GM12873 (cell line): ENCODE data around the gene KLF16.

Source experiments
- CTCF ChIP-seq: IDR thresholded peaks from 2 replicates; pipeline ENCODE4 v1.5.1; 2012; ENCODE audit warnings: low read depth, mild to moderate bottlenecking, moderate library complexity, low read length, control low read depth; ENCODE audit not compliant: insufficient read depth; ENCODE audit errors: missing control alignments

Gene KLF16

DNA sequence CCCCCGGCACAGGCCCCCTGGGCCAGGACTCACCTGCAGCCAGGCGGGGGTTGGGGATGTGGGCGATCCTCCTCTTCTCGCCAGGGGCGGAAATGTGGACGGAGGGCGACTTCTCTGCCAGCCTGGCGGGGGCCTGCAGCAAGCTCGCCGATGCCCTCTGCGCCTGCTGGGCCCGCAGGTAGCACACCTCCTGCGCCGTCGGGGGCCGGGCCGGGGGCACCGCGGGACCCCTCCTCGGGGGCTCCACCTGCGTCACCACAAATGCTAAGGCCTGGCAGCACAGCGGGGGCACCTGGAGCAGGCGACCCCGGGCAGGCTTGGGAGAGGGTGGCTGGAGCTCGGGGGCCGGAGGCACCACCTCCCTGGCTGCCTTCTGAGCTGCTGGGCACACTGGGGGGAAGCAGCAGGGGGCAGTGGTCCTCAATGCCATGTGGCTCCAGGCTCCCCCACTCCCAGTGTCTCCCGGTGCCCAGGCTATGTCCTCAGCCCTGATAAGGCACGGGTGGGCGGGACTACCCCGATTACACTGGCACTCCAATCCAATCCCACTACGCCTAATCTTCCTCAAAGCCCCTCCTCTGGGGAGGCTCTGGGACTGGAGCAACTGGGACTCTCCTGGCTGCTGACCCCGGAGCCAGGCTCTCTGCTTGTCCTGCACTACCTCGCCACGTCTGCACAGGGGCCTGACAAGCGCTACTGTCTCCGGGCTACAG, 39.7 kb downstream of the KLF16 start:
- TF ChIP-seq CTCF: no peak

DNA sequence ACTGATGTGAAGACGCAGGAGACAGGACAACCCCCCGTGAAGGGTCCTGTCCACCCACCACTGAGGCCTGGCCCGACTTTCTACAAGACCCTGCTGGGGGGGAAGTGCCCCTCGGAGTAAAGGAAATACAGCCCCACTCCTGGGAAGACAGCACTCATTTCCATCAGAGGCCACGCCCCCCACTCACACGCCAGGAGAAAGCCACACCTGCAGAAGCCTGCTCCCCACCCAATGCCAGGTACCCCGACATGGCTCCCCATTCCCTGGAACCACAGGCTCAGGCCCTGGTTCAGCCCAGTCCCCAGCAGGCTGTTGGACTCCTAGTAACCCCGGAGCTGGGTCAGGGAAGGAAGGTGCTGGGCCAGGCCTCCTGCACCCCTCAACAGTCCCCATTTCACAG, 40.4 kb downstream of the KLF16 start:
- TF ChIP-seq CTCF: no peak

DNA sequence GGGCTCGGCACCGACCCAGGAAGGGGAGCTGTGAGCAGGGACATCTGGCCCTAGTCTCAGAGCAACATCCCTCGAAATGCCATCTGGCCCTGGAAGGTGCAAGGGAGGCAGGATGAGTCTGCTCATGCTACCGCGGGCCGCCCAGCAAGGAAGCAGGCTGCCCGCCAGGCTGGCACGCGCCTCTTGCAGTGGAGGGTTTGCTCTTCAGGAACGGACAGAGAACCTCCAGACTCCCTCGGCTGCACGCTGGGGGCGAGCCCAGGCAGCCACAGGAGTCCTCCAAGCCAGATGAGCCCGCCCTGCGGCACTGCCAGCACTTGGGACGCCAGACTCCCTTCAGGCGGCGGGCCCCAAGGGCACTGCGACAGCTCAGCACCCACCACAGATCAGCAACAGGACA, 41.2 kb downstream of the KLF16 start:
- TF ChIP-seq CTCF: no peak

- no peak for TF ChIP-seq CTCF
These were observed 43.8 kb downstream of the KLF16 start for GRCh38 chr19:1819341-1820255.

DNA sequence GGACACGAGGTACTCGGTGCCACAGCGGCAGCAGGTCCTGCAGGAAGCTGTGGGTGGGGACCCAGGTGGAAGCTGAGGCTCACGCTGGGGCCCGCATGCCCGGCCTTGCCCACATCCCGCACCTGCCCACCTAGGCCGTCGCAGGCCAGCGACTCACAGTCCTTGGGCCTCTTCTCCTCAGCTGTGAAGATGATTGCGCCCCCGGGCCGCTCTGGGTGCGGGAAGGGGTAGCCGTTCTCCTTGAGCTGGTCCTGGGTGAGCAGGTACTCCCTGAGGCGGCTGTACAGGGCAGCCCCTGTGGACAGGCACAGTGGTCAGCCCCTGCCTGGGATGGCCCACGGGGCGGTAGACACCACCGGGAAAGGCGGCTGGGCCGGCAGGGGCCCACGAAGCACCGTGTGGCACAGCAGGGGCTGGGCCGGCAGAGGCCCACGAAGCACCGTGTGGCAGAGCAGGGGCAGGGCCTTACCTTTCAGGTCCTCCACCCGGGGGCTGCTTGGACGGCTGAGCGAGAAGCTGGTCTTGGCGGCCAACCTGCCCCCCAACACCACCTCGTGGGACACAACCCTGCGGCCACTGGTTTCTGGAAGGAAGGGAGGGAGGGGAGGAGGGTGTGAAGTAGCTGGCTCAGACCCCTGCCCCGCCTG, 44.7 kb downstream of the KLF16 start:
- TF ChIP-seq CTCF: no peak

DNA sequence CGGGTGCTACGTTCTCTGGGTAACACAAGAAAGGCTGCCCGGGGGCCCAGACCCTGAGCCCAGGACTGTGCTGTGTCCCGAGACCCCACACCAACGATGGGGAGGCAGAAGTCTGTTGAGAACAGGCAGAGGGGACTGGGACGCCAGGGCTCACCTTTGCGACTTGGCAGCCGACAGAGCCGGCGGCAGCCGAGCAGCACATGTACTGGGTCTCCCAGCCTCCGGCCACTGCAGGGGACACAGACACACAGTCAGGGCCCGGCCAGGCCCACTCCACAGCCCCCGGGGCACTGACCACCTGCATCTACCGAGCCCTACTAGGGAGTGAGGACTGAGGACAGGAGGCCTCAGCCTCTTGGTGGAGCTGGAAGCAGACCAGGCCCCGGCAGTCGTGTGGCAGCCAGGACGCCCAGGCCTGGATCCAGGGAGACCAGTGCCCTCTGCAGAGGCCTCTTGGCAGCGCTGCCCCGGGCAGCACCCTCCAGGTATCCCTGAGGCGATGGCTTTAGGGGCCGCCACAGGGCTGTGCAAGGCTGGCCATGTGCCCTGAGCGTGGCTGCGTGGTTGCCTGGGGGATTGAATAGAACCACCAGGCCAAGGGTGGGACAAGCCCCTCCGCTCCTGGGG, 45.7 kb downstream of the KLF16 start:
- TF ChIP-seq CTCF: no peak
